Adrenal gland (tissue), 5 donors: ENCODE results near the gene MET.

Experiments used
- POLR2A ChIP-seq, 2 donors: fragments of 450-650 bp; IDR thresholded peaks; one replicate each; pipeline ENCODE4 v1.6.1; 2017; ENCODE audit warnings: antibody characterized with exemption in 2 of 2, mild to moderate bottlenecking in 2 of 2, moderate library complexity in 1 of 2
- TF ChIP-seq, protein P1 (sequence below), 6 experiments: fragments of 450-650 bp in 4 of 6; fragments of 200-600 bp in 2 of 6; sonication (generic) in 1 of 6; IDR thresholded peaks; 1 replicate in 5 of 6; 2 replicates in 1 of 6; pipeline versions ENCODE4 v1.5.1 to v1.8.0; 2016 to 2021; ENCODE audit warnings: antibody characterized with exemption in 6 of 6, mild to moderate bottlenecking in 2 of 6, moderate library complexity in 1 of 6
- donor health status: DM: no; HTN: no; CAD: no.

DNA sequence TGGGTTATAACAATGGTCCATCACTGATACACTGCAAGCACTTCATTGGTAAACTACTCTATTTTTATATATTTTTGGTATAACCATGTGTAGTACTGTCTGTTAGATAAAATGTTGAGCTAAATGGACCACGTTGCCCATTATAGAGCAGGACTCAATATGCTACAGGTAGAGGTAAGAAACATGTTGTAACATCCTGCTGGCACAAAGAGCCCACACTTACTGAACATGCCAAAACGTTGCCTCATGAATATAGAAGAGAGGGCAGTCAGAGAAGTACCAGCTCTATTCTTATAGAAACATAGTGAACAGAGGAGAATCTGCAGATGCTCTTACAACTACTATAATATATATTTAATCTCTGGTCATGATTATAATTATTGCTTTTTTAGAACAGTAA, 18.4 kb upstream of the MET start:
- TF ChIP-seq, protein P1, sequence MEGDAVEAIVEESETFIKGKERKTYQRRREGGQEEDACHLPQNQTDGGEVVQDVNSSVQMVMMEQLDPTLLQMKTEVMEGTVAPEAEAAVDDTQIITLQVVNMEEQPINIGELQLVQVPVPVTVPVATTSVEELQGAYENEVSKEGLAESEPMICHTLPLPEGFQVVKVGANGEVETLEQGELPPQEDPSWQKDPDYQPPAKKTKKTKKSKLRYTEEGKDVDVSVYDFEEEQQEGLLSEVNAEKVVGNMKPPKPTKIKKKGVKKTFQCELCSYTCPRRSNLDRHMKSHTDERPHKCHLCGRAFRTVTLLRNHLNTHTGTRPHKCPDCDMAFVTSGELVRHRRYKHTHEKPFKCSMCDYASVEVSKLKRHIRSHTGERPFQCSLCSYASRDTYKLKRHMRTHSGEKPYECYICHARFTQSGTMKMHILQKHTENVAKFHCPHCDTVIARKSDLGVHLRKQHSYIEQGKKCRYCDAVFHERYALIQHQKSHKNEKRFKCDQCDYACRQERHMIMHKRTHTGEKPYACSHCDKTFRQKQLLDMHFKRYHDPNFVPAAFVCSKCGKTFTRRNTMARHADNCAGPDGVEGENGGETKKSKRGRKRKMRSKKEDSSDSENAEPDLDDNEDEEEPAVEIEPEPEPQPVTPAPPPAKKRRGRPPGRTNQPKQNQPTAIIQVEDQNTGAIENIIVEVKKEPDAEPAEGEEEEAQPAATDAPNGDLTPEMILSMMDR (IDR thresholded peaks at IDR 0.05) = no peak
- no peak for TF ChIP-seq POLR2A (IDR thresholded peaks at IDR 0.05)
